Endothelial cell of umbilical vein (primary cell): ENCODE measurements around the gene CD8A. TPM values are rescaled to one million over a fixed set of nuclear protein-coding genes. Genes with fewer than 3 reads are reported as not detected.
"Not testable (repeated sequence)": the region's sequence is repeated elsewhere in the genome, so short reads cannot be mapped to it uniquely, and the experiment has no call there.

Experiments used
- BruUV-seq: library from RNA; stranded (reverse); fragments of 400-500 nt; replicated peaks from 2 replicates; lab custom pipeline; 2021; lab: Mats Ljungman, UMichigan
- CTCF ChIA-PET: fragments of 300-600, 350-600 bp; sonication (Branson Sonifier 250); formaldehyde crosslinking; loops from one replicate; lab custom pipeline; 2021; ENCODE audit warnings: antibody characterized with exemption, inconsistent platforms; lab: Charles Lee
- POLR2A ChIA-PET: fragments of 300-600, 350-600 bp; sonication (Branson Sonifier 250); formaldehyde crosslinking; loops from one replicate; lab custom pipeline; 2021; ENCODE audit warnings: antibody characterized with exemption, inconsistent platforms; lab: Charles Lee
- DNase-seq: peaks from one replicate; pipeline ENCODE4 v3.0.0-alpha.2; 2011; ENCODE audit warnings: low read depth, low spot score
- FAIRE-seq: peaks from 2 replicates; lab custom pipeline; 2011; peaks lifted over from hg19 to GRCh38; lab: Jason Lieb, UNC
- H2AFZ ChIP-seq: 2 replicates; pipeline ENCODE4 v1.6.0; 2012; ENCODE audit warnings: low read depth, low read length, control low read depth, inconsistent platforms
- H3K27ac ChIP-seq: 2 replicates; pipeline ENCODE4 v1.5.1; 2011; ENCODE audit warnings: low read depth, mild to moderate bottlenecking, control low read depth, low read length, moderate library complexity; ENCODE audit not compliant: insufficient read depth
- H3K27me3 ChIP-seq, 2 experiments: 2 replicates each; pipeline versions ENCODE4 v1.6.0 to v1.6.1; 2011; ENCODE audit warnings: low read length in 2 of 2, mixed read lengths in 1 of 2; ENCODE audit not compliant: control insufficient read depth in 2 of 2, insufficient read depth in 2 of 2
- H3K36me3 ChIP-seq, 2 experiments: 2 replicates in 1 of 2; 3 replicates in 1 of 2; pipeline ENCODE4 v1.5.1; 2011; ENCODE audit warnings: low read length in 2 of 2, mild to moderate bottlenecking in 1 of 2, moderate library complexity in 1 of 2; ENCODE audit not compliant: control insufficient read depth in 2 of 2, insufficient read depth in 2 of 2; ENCODE audit errors: extremely low read depth in 1 of 2
- H3K4me1 ChIP-seq: 3 replicates; pipeline ENCODE4 v1.5.1; 2011; ENCODE audit warnings: mild to moderate bottlenecking, low read length; ENCODE audit not compliant: control insufficient read depth, insufficient read depth; ENCODE audit errors: extremely low read depth
- H3K4me2 ChIP-seq: 2 replicates; pipeline ENCODE4 v1.6.1; 2011; ENCODE audit warnings: low read length, control low read depth, mixed read lengths; ENCODE audit not compliant: insufficient read depth
- H3K4me3 ChIP-seq, 3 experiments: fragments of 200-600 bp in 1 of 3; sonication (generic), shearing (Covaris generic) in 1 of 3; replicated peaks in 1 of 3; 2 replicates each; pipeline ENCODE4 v1.5.1; 2011 to 2016; ENCODE audit warnings: control low read depth in 3 of 3, low read length in 3 of 3, mild to moderate bottlenecking in 2 of 3, inconsistent platforms in 1 of 3, low read depth in 1 of 3, moderate library complexity in 1 of 3; ENCODE audit not compliant: insufficient read depth in 1 of 3
- H3K79me2 ChIP-seq: 2 replicates; pipeline ENCODE4 v1.6.0; 2012; ENCODE audit warnings: low read length, inconsistent platforms; ENCODE audit not compliant: control insufficient read depth, insufficient read depth
- H3K9ac ChIP-seq: replicated peaks from 2 replicates; pipeline ENCODE3; 2011; ENCODE audit warnings: low read length, control low read depth; ENCODE audit not compliant: insufficient read depth; ENCODE audit errors: extremely low read depth
- H3K9me1 ChIP-seq: replicated peaks from 3 replicates; pipeline ENCODE4 v1.6.0; 2011; ENCODE audit warnings: mild to moderate bottlenecking, low read length; ENCODE audit not compliant: control insufficient read depth, insufficient read depth; ENCODE audit errors: extremely low read depth
- H3K9me3 ChIP-seq: replicated peaks from 2 replicates; pipeline ENCODE4 v1.5.1; 2012; ENCODE audit warnings: low read length, inconsistent platforms; ENCODE audit not compliant: control insufficient read depth, insufficient read depth
- H4K20me1 ChIP-seq: replicated peaks from 2 replicates; pipeline ENCODE3; 2011; ENCODE audit warnings: mild to moderate bottlenecking, low read length; ENCODE audit not compliant: control insufficient read depth, insufficient read depth; ENCODE audit errors: extremely low read depth
- FOS ChIP-seq: IDR thresholded peaks from 2 replicates; pipeline ENCODE4 v1.6.1; 2011; ENCODE audit warnings: mild to moderate bottlenecking, low read length, moderate library complexity, borderline replicate concordance; ENCODE audit not compliant: insufficient read depth
- JUN ChIP-seq: IDR thresholded peaks from 2 replicates; pipeline ENCODE4 v1.6.1; 2011; ENCODE audit warnings: borderline replicate concordance, low read depth; ENCODE audit not compliant: insufficient read length, insufficient read depth
- MYC ChIP-seq: IDR thresholded peaks from one replicate; pipeline ENCODE4 v1.6.1; 2011; ENCODE audit warnings: mild to moderate bottlenecking, low read depth, low read length
- POLR2A ChIP-seq: IDR thresholded peaks from 2 replicates; pipeline ENCODE4 v1.6.1; 2012; ENCODE audit warnings: low read depth, mild to moderate bottlenecking, control low read depth, low read length
- dilution Hi-C: fragments of 300-500 bp; cut with MboI; formaldehyde crosslinking; loops from one replicate; pipeline ENCODE4 v1.15.0; 2019; ENCODE audit warnings: low sequenced_read_pairs; ENCODE audit not compliant: extremely low pct_ligation_motif_present
- intact Hi-C: fragments of 100-400 bp; cut with micrococcal nuclease; formaldehyde crosslinking; loops from one replicate; pipeline ENCODE4 v1.10.0; 2022
- polyA plus RNA-seq, 4 experiments: library from polyadenylated mRNA; depleted of rRNA in 3 of 4; stranded (reverse) in 3 of 4; unstranded in 1 of 4; fragments of >200 nt; gene quantifications; 2 replicates each; pipeline versions ENCODE4 v1.2.1 to v1.2.3, GENCODE V29; 2011 to 2012; ENCODE audit warnings: missing spikeins in 1 of 4
- total RNA-seq: library from RNA; stranded (reverse); gene quantifications from 2 replicates; pipeline ENCODE4 v1.2.3, GENCODE V29; 2021
- TF ChIP-seq, protein P1 (sequence below), 2 donors: IDR thresholded peaks; 1 replicate in 1 of 2; 2 replicates in 1 of 2; pipeline ENCODE4 v1.5.1; 2011; ENCODE audit warnings: low read length in 2 of 2, mild to moderate bottlenecking in 2 of 2, moderate library complexity in 2 of 2, control low read depth in 1 of 2, inconsistent platforms in 1 of 2, low read depth in 1 of 2; ENCODE audit not compliant: insufficient read depth in 1 of 2; ENCODE audit errors: extremely low read depth in 1 of 2
- TF ChIP-seq, protein P2 (sequence below): IDR thresholded peaks from 2 replicates; pipeline ENCODE4 v1.6.1; 2011; ENCODE audit not compliant: insufficient read depth, insufficient read length

Gene CD8A
- total and polyA plus RNA-seq, 2 donors (not counting 3 experiments of a cell fraction or from before 2014, with no cell fraction given) = not detected

DNA sequence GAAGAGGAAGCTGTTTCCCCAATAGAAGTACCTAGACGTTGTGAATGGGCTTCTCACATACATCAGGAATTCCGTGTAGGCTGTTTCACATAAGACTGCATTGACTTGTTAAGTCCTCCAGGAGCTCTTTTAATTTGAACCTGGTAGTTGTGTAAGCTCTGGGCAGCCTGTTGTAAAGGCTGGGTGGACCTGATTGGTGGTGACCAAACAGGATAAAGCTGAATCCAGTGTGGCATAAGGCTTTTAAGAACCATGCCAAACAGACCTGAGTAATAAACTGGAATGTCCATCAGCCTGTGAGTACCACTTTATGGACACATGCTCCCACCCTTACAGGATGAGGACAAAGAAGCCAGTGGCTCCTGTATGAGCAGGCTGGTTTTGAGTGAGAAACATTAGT is 46.6 kb downstream of the CD8A start:
- TF ChIP-seq FOS (no peak), POLR2A (no peak), MYC (no peak), JUN (no peak)
- TF ChIP-seq, protein P1, sequence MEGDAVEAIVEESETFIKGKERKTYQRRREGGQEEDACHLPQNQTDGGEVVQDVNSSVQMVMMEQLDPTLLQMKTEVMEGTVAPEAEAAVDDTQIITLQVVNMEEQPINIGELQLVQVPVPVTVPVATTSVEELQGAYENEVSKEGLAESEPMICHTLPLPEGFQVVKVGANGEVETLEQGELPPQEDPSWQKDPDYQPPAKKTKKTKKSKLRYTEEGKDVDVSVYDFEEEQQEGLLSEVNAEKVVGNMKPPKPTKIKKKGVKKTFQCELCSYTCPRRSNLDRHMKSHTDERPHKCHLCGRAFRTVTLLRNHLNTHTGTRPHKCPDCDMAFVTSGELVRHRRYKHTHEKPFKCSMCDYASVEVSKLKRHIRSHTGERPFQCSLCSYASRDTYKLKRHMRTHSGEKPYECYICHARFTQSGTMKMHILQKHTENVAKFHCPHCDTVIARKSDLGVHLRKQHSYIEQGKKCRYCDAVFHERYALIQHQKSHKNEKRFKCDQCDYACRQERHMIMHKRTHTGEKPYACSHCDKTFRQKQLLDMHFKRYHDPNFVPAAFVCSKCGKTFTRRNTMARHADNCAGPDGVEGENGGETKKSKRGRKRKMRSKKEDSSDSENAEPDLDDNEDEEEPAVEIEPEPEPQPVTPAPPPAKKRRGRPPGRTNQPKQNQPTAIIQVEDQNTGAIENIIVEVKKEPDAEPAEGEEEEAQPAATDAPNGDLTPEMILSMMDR (IDR thresholded peaks at IDR 0.05; ENCODE audit: extremely low read depth in 1 of 2, insufficient read depth in 1 of 2, low read depth in 1 of 2, low read length in 2 of 2) = no peak
- TF ChIP-seq, protein P2, sequence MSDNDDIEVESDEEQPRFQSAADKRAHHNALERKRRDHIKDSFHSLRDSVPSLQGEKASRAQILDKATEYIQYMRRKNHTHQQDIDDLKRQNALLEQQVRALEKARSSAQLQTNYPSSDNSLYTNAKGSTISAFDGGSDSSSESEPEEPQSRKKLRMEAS = no peak
- Histone ChIP-seq H3K36me3 (no peaks in the 10 kb centered on the region), H3K9me3 (no peaks in the 10 kb centered on the region), H3K9ac (no peak overlapping the region), H3K27me3 (no peaks in the 10 kb centered on the region), H3K4me3 (no peak overlapping the region), H3K79me2 (peaks cover 2% of the 10 kb centered on the region), H4K20me1 (no peaks in the 10 kb centered on the region), H3K4me1 (no peaks in the 10 kb centered on the region), H3K4me2 (no peak overlapping the region), H3K9me1 (no peaks in the 10 kb centered on the region), H2AFZ (no peak overlapping the region), H3K27ac (no peak overlapping the region)
- FAIRE-seq = no peak
- intact Hi-C loops = no loop called here
- no TSS peak for BruUV-seq
- DNase-seq = no peak
- CTCF ChIA-PET = no interaction called here
- POLR2A ChIA-PET = no interaction called here
- dilution Hi-C loops = no loop called here

DNA sequence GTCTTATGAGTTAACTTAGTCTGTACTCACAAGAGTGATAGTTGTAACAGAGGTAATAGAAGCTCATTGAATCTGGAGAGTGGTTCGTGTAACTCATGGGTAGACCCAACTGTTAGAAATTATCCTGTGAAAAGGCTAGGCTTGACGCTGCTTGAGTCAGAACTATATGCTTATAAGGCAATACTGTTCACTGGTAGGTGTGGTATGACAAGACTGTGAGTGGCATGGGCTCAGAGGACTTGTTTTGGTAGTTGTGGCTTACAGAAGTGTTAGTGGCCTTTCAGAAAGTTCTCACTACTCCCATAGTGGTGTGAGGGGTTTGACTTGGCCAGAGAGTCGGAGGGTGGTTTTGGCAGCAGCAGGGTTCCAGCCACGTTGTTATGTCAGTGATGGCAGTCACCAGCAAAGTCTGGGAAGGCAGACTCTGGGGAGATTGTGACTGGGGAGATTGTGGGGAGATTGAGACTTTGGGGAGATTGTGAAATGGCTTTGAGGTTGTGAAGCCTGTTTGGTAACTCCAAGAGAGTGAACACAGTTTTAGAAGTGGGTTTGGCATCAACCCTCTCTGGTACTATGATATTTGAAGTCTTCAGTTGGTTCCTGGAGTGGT is 48.7 kb downstream of the CD8A start:
- POLR2A ChIA-PET, intact Hi-C loops, H3K36me3 ChIP-seq, H3K27me3 ChIP-seq, H4K20me1 ChIP-seq, H3K9ac ChIP-seq, dilution Hi-C loops, FAIRE-seq, H2AFZ ChIP-seq, CTCF ChIA-PET, H3K4me3 ChIP-seq, H3K27ac ChIP-seq, H3K79me2 ChIP-seq, BruUV-seq, H3K9me3 ChIP-seq, H3K4me2 ChIP-seq, H3K4me1 ChIP-seq, H3K9me1 ChIP-seq, DNase-seq: not testable (repeated sequence)

DNA sequence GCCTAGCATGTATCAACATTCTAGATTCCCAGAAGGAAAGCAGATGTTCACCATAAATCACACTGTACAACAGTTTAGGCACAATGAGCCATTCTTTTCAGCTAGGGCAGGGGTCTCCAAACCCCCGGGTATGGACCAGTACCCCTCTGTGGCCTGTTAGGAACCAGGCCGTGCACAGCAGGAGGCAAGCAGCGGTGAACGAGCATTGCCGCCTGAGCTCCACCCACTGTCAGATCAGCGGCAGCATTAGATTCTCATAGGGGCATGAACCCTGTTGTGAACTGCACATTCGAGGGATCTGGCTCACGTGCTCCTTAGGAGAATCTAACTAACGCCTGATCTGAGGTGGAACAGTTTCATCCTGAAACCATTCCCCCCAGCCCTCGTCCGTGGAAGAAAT is 50.8 kb downstream of the CD8A start:
- H4K20me1 ChIP-seq, FAIRE-seq, H3K27ac ChIP-seq, H3K4me2 ChIP-seq, H3K4me1 ChIP-seq, H3K79me2 ChIP-seq, H3K9me3 ChIP-seq, H3K36me3 ChIP-seq, H3K9me1 ChIP-seq, H3K9ac ChIP-seq, H2AFZ ChIP-seq, H3K27me3 ChIP-seq, CTCF ChIA-PET, dilution Hi-C loops, DNase-seq, H3K4me3 ChIP-seq, POLR2A ChIA-PET, intact Hi-C loops, BruUV-seq: not testable (repeated sequence)
